HCT116 (cell line): ENCODE measurements around the gene ABTB1.

ENCODE experiments used
- CEBPB ChIP-seq: IDR thresholded peaks from 2 replicates; pipeline ENCODE4 v1.6.1; 2012; ENCODE audit warnings: low read depth
- EZH2 ChIP-seq: fragments of 200-600 bp; sonication (generic); IDR thresholded peaks from 2 replicates; pipeline ENCODE4 v1.6.1; 2017; ENCODE audit warnings: antibody characterized with exemption, mixed run types
- JUND ChIP-seq: IDR thresholded peaks from 2 replicates; pipeline ENCODE4 v1.6.1; 2012
- RAD21 ChIP-seq: IDR thresholded peaks from 2 replicates; pipeline ENCODE4 v1.6.1; 2012; ENCODE audit warnings: low read depth, mild to moderate bottlenecking
- TCF7L2 ChIP-seq: IDR thresholded peaks from 2 replicates; pipeline ENCODE4 v1.7.0; 2011; ENCODE audit warnings: borderline replicate concordance, inconsistent platforms; ENCODE audit not compliant: insufficient read depth, insufficient read length; ENCODE audit errors: extremely low read depth
- ZNF274 ChIP-seq: fragments of 200-500 bp; sonication (Bioruptor generic); IDR thresholded peaks from 2 replicates; pipeline ENCODE4 v1.6.1; 2014; ENCODE audit warnings: mild to moderate bottlenecking, low read depth, low read length, inconsistent platforms
- TF ChIP-seq, protein P1 (sequence below): IDR thresholded peaks from 2 replicates; pipeline ENCODE4 v1.6.1; 2011; ENCODE audit warnings: mild to moderate bottlenecking, low read length, moderate library complexity; ENCODE audit not compliant: insufficient replicate concordance; ENCODE audit errors: extremely low read depth
- TF ChIP-seq, protein P2 (sequence below), 3 experiments: fragments of 200-600 bp in 1 of 3; sonication (generic) in 1 of 3; IDR thresholded peaks in 2 of 3; conservative IDR thresholded peaks in 1 of 3; 2 replicates each; pipeline ENCODE4 v1.5.1; 2012 to 2017; ENCODE audit warnings: low read depth in 2 of 3, low read length in 2 of 3, antibody characterized with exemption in 1 of 3, borderline replicate concordance in 1 of 3, control low read depth in 1 of 3, mild to moderate bottlenecking in 1 of 3, mixed read lengths in 1 of 3, mixed run types in 1 of 3, moderate library complexity in 1 of 3; ENCODE audit not compliant: insufficient read depth in 1 of 3
- TF ChIP-seq, protein P3 (sequence below): IDR thresholded peaks from 2 replicates; pipeline ENCODE4 v1.6.1; 2012

GRCh38 chr3:127632035-127632820 lies 40.5 kb upstream of the ABTB1 start:
- TF ChIP-seq, protein P1, sequence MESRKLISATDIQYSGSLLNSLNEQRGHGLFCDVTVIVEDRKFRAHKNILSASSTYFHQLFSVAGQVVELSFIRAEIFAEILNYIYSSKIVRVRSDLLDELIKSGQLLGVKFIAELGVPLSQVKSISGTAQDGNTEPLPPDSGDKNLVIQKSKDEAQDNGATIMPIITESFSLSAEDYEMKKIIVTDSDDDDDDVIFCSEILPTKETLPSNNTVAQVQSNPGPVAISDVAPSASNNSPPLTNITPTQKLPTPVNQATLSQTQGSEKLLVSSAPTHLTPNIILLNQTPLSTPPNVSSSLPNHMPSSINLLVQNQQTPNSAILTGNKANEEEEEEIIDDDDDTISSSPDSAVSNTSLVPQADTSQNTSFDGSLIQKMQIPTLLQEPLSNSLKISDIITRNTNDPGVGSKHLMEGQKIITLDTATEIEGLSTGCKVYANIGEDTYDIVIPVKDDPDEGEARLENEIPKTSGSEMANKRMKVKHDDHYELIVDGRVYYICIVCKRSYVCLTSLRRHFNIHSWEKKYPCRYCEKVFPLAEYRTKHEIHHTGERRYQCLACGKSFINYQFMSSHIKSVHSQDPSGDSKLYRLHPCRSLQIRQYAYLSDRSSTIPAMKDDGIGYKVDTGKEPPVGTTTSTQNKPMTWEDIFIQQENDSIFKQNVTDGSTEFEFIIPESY = no peak
- TF ChIP-seq, protein P2, sequence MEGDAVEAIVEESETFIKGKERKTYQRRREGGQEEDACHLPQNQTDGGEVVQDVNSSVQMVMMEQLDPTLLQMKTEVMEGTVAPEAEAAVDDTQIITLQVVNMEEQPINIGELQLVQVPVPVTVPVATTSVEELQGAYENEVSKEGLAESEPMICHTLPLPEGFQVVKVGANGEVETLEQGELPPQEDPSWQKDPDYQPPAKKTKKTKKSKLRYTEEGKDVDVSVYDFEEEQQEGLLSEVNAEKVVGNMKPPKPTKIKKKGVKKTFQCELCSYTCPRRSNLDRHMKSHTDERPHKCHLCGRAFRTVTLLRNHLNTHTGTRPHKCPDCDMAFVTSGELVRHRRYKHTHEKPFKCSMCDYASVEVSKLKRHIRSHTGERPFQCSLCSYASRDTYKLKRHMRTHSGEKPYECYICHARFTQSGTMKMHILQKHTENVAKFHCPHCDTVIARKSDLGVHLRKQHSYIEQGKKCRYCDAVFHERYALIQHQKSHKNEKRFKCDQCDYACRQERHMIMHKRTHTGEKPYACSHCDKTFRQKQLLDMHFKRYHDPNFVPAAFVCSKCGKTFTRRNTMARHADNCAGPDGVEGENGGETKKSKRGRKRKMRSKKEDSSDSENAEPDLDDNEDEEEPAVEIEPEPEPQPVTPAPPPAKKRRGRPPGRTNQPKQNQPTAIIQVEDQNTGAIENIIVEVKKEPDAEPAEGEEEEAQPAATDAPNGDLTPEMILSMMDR (IDR thresholded peaks at IDR 0.05 in 2 of 3, conservative IDR thresholded peaks at IDR 0.05 in 1 of 3; ENCODE audit: borderline replicate concordance in 1 of 3, insufficient read depth in 1 of 3, low read depth in 2 of 3, low read length in 2 of 3) = no peak
- TF ChIP-seq JUND = no peak
- no peak for TF ChIP-seq CEBPB
- TF ChIP-seq, protein P3, sequence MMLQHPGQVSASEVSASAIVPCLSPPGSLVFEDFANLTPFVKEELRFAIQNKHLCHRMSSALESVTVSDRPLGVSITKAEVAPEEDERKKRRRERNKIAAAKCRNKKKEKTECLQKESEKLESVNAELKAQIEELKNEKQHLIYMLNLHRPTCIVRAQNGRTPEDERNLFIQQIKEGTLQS = no peak
- TF ChIP-seq TCF7L2 = no peak
- no peak for TF ChIP-seq EZH2
- TF ChIP-seq RAD21 = no peak
- no peak for TF ChIP-seq ZNF274
